Testis (tissue), 2 donors: Measurements from ENCODE around the gene PTER.

ENCODE experiments used
- CTCF ChIP-seq, 3 experiments: fragments of 450-650 bp in 2 of 3; fragments of 200-600 bp in 1 of 3; sonication (generic) in 1 of 3; IDR thresholded peaks; one replicate each; pipeline ENCODE4 v1.5.1; 2016 to 2019; ENCODE audit warnings: antibody characterized with exemption in 3 of 3, mild to moderate bottlenecking in 2 of 3, moderate library complexity in 1 of 3
- POLR2A ChIP-seq: fragments of 450-650 bp; IDR thresholded peaks from one replicate; pipeline ENCODE4 v1.6.1; 2017; ENCODE audit warnings: antibody characterized with exemption, mild to moderate bottlenecking, moderate library complexity

GRCh38 chr10:16547973-16548372 lies 111.2 kb downstream of the PTER start:
- no peak for TF ChIP-seq CTCF (IDR thresholded peaks at IDR 0.05)
- TF ChIP-seq POLR2A, result no peak
